Large intestine (tissue), 3 donors: ENCODE data around the gene MOGAT2. TPM values are rescaled to one million over a fixed set of nuclear protein-coding genes. Genes with fewer than 3 reads are reported as not detected.

Experiments used
- DNase-seq, 2 donors: peaks; one replicate each; pipeline versions ENCODE4 v3.0.0 to v3.0.0-alpha.2; 2013
- H3K27ac ChIP-seq: one replicate; pipeline ENCODE4 v1.5.1; 2013; ENCODE audit warnings: low read length
- H3K27me3 ChIP-seq: 2 replicates; pipeline ENCODE4 v1.6.1; 2013; ENCODE audit warnings: low read length; ENCODE audit not compliant: control insufficient read depth, insufficient read depth
- H3K36me3 ChIP-seq: 2 replicates; pipeline ENCODE4 v1.6.1; 2013; ENCODE audit warnings: low read length; ENCODE audit not compliant: control insufficient read depth, insufficient read depth
- H3K4me1 ChIP-seq: one replicate; pipeline ENCODE4 v1.6.1; 2013; ENCODE audit warnings: low read length; ENCODE audit not compliant: control insufficient read depth, insufficient read depth
- H3K4me3 ChIP-seq: one replicate; pipeline ENCODE4 v1.5.1; 2013; ENCODE audit warnings: low read length
- H3K9me3 ChIP-seq: one replicate; pipeline ENCODE4 v1.6.1; 2013; ENCODE audit warnings: mild to moderate bottlenecking, low read depth, low read length, moderate library complexity; ENCODE audit not compliant: control insufficient read depth
- WGBS: methylation state at CpG from one replicate; pipeline ENCODE4 v1.1.5; 2013; ENCODE audit warnings: low lambda C conversion rate; ENCODE audit not compliant: insufficient coverage; 5-methylcytosine and 5-hydroxymethylcytosine counted together
- polyA plus RNA-seq: library from polyadenylated mRNA; unstranded; fragments of 120-200 nt; gene quantifications from one replicate; pipeline ENCODE4 v1.2.1, GENCODE V29; 2013

Gene MOGAT2
- polyA plus RNA-seq, 1 donor, result 222 TPM

- Histone ChIP-seq H3K4me3 (no peak overlapping the region), H3K27ac (no peak overlapping the region), H3K27me3 (peaks cover 5% of the 10 kb centered on the region), H3K4me1 (no peaks in the 10 kb centered on the region), H3K36me3 (no peaks in the 10 kb centered on the region), H3K9me3 (no peaks in the 10 kb centered on the region)
- no peak for DNase-seq
- no CpG with 5 or more reads among the region's 3 CpGs for WGBS
Observed at GRCh38 chr11:75689863-75690609, 27.6 kb upstream of the MOGAT2 start.

GRCh38 chr11:75691804-75692203 lies 25.8 kb upstream of the MOGAT2 start:
- no peak for DNase-seq
- H3K27ac ChIP-seq, result no peak overlapping the region
- H3K27me3 ChIP-seq, result peaks cover 5% of the 10 kb centered on the region
- no peaks in the 10 kb centered on the region for H3K4me1 ChIP-seq
- no peaks in the 10 kb centered on the region for H3K36me3 ChIP-seq
- no CpG with 5 or more reads among the region's 4 CpGs for WGBS
- no peak overlapping the region for H3K4me3 ChIP-seq
- H3K9me3 ChIP-seq, result no peaks in the 10 kb centered on the region

- Histone ChIP-seq H3K4me1 (peaks cover 13% of the 10 kb centered on the region), H3K27ac (peak overlapping the region; percentile 46), H3K27me3 (no peaks in the 10 kb centered on the region), H3K4me3 (no peak overlapping the region), H3K9me3 (no peaks in the 10 kb centered on the region), H3K36me3 (no peaks in the 10 kb centered on the region)
- WGBS, result 57% methylated on average over 1 of the region's 4 CpGs
- peak; percentile 63 to 69 for DNase-seq
Observed at GRCh38 chr11:75697906-75698581, 19.6 kb upstream of the MOGAT2 start.

GRCh38 chr11:75700940-75701339 lies 16.7 kb upstream of the MOGAT2 start:
- Histone ChIP-seq H3K36me3 (no peaks in the 10 kb centered on the region), H3K27me3 (no peaks in the 10 kb centered on the region), H3K27ac (no peak overlapping the region), H3K4me1 (peaks cover 14% of the 10 kb centered on the region), H3K9me3 (no peaks in the 10 kb centered on the region), H3K4me3 (no peak overlapping the region)
- WGBS, result no CpG with 5 or more reads among the region's 2 CpGs
- DNase-seq, result no peak

- Histone ChIP-seq H3K27me3 (no peaks in the 10 kb centered on the region), H3K36me3 (no peaks in the 10 kb centered on the region), H3K27ac (no peak overlapping the region), H3K4me3 (no peak overlapping the region), H3K9me3 (no peaks in the 10 kb centered on the region), H3K4me1 (peaks cover 6% of the 10 kb centered on the region)
- DNase-seq, result no peak
- WGBS, result no CpG with 5 or more reads among the region's 7 CpGs
Observed at GRCh38 chr11:75703695-75704237, 13.9 kb upstream of the MOGAT2 start.

- DNase-seq, result no peak
- no peak overlapping the region for H3K27ac ChIP-seq
Observed at GRCh38 chr11:75705541-75705940, 12.1 kb upstream of the MOGAT2 start.

GRCh38 chr11:75706260-75706729 lies 11.3 kb upstream of the MOGAT2 start:
- WGBS, result no CpG with 5 or more reads among the region's 17 CpGs
- H3K9me3 ChIP-seq, result no peaks in the 10 kb centered on the region

More at GRCh38 chr11:75705541-75705940, 12.1 kb upstream of the MOGAT2 start:
- no peaks in the 10 kb centered on the region for H3K27me3 ChIP-seq
- no peaks in the 10 kb centered on the region for H3K36me3 ChIP-seq
- 94% methylated on average over 2 of the region's 3 CpGs for WGBS
- H3K4me1 ChIP-seq, result peaks cover 4% of the 10 kb centered on the region
- no peak overlapping the region for H3K4me3 ChIP-seq
- no peaks in the 10 kb centered on the region for H3K9me3 ChIP-seq

GRCh38 chr11:75714211-75714610 lies 3.4 kb upstream of the MOGAT2 start:
- Histone ChIP-seq H3K9me3 (no peaks in the 10 kb centered on the region), H3K27ac (no peak overlapping the region), H3K27me3 (no peaks in the 10 kb centered on the region), H3K4me1 (peaks cover 37% of the 10 kb centered on the region), H3K36me3 (no peaks in the 10 kb centered on the region), H3K4me3 (no peak overlapping the region)
- WGBS, result 66% methylated on average over 3 of the region's 9 CpGs
- no peak for DNase-seq

More at GRCh38 chr11:75706260-75706729, 11.3 kb upstream of the MOGAT2 start:
- Histone ChIP-seq H3K4me3 (no peak overlapping the region), H3K27me3 (no peaks in the 10 kb centered on the region), H3K27ac (no peak overlapping the region), H3K4me1 (peaks cover 4% of the 10 kb centered on the region), H3K36me3 (no peaks in the 10 kb centered on the region)
- peak; percentile 76 to 84 for DNase-seq

GRCh38 chr11:75715688-75716087 lies 1.9 kb upstream of the MOGAT2 start:
- Histone ChIP-seq H3K9me3 (no peaks in the 10 kb centered on the region), H3K36me3 (no peaks in the 10 kb centered on the region), H3K4me1 (peaks cover 51% of the 10 kb centered on the region), H3K27ac (no peak overlapping the region), H3K4me3 (no peak overlapping the region), H3K27me3 (no peaks in the 10 kb centered on the region)
- peak in 1 of 2 donors; percentile 60 for DNase-seq
- WGBS, result 60% methylated on average over 1 of the region's 2 CpGs

- 86% methylated on average over 2 of the region's 3 CpGs for WGBS
- Histone ChIP-seq H3K36me3 (no peaks in the 10 kb centered on the region), H3K27ac (peak overlapping the region; percentile 94), H3K4me3 (no peak overlapping the region), H3K9me3 (no peaks in the 10 kb centered on the region), H3K27me3 (no peaks in the 10 kb centered on the region), H3K4me1 (peaks cover 59% of the 10 kb centered on the region)
- no peak for DNase-seq
Observed at GRCh38 chr11:75716659-75717058, 979 bp upstream of the MOGAT2 start.
